Fibroblast of the conjunctiva (primary cell): ENCODE measurements around the gene MRPS18B.

ENCODE experiments used
- DNase-seq: peaks from one replicate; pipeline ENCODE4 v3.0.0-alpha.2; 2010; ENCODE audit warnings: low read depth

Gene MRPS18B

DNA sequence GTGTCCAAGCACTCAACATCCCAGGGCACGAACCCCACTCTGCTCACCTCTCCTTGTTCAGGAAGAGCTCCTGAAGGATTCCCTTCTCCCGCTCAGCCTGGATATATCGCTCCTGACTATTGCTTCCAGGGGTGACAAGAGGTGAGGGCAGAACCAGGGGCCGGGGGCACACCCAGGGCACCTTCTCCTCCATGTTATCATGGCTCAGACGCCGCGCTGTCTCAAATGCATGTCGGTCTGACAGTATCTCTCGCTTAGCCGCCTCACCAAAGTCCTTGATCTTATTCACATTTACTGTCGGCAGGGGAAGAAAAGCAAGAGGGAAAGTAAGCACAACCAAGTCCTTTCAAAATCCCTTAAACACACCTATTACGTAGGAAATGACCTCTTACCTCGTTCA is 13.7 kb upstream of the MRPS18B start:
- DNase-seq, result no peak

DNA sequence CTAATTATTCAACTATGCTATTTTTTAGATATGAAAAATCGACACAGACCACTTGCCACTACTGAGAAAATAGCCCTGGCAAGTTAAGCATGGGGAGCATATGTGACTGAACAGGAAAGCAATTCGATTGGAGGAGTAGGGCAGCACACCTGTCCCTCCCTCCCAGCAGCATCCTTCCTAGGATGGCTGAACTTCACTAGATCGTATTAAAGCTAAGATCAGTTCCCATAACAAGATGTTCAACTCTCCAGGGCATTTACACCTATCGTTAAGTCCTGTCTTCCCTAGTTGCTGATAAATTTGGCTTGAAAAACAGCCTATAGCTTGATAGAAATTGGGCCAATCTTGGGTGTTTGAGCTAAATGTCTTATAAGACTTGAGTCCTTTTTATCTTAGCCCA is 7.6 kb upstream of the MRPS18B start:
- DNase-seq, result no peak

DNA sequence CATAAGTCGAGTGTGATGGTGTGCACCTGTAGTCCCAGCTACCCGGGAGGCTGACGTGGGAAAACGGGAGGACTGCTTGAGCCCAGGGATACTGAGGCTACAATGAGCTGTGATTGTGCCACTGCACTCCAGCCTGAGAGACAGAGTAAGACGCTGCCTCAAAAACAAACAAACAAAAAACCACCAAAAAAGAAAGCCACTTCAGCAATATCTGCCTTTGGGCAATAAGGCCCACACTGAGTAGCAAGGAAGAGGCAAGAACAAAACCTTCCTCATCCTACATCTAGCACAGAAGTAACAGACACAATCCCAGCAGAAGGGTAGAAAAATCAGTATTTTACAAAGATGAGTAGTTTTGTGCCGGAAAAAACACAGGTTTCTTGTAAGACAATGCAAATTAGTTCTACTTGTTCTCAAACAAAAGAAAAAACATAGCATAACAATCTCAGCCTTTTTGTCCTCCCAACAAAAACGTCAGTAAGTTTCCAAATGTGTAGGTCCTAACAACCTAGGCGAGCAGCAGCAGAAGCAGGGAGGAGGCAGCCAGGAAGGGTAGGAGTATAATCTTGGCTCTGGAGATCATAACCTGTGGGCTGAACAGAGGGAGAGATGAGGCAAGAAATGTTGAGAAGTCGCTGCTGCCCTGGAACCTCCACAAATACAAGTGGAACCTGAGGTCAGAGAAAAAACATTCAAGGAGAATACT is 6.3 kb upstream of the MRPS18B start:
- no peak for DNase-seq

DNA sequence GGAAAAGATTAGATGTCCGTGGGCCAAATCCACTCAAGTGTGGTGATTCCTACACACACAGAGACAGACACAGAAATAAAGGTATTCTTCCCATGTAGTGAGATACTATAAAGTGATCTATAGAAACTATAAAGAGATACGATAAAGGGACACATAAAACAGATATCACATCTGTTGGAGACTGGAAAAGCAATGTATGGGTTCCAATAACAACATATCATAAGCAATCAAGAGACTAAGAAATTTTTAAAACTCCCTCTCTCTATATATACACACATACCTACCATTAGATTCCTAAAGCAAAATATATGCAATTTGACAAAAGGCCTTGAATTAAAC is 5.8 kb upstream of the MRPS18B start:
- no peak for DNase-seq

DNA sequence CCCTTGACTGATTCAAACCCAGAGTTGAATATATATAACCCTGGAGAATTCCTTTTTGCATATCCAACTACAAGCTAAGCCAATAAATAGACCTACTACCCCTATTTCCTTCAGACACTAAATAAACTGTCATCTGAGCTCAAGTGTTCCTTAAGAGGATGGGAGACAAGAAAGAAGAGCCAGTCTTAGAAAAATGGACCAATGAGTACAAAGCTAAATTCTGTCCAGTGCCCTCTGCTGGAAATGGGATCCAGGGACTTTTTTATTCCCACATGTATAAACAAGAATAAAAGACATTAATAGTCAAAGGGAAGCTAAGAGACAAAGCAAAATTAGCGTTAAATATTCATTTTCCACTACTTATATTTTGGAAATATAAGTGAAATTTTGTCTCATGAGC is 5.4 kb upstream of the MRPS18B start:
- DNase-seq, result no peak

DNA sequence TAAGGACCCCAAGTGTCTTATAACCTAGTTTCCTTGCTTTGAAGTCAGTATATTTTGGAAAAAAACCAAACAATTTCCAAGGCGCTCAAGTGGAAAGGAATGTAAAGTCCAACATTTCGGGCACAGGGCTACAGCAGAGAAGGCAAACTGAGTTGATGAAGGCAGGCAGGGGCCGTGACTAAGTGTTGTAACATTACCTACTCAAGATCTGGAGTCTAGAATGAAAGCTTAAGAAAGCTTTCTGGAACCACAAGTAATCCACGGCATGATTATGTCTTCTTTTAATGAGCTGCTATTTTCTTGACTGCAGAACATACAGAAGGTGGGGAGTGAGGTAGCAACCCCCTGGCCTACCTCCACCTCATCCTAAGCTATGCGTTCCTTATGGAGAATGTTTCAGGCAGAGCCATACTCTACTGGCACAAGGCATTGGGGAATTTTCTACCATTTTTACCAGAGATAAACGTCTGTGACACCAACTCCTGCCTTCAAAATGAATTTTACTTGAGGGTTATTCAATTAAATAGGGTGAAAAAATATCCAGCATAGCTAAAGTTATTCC is 4.9 kb upstream of the MRPS18B start:
- peak; percentile 14 for DNase-seq

DNA sequence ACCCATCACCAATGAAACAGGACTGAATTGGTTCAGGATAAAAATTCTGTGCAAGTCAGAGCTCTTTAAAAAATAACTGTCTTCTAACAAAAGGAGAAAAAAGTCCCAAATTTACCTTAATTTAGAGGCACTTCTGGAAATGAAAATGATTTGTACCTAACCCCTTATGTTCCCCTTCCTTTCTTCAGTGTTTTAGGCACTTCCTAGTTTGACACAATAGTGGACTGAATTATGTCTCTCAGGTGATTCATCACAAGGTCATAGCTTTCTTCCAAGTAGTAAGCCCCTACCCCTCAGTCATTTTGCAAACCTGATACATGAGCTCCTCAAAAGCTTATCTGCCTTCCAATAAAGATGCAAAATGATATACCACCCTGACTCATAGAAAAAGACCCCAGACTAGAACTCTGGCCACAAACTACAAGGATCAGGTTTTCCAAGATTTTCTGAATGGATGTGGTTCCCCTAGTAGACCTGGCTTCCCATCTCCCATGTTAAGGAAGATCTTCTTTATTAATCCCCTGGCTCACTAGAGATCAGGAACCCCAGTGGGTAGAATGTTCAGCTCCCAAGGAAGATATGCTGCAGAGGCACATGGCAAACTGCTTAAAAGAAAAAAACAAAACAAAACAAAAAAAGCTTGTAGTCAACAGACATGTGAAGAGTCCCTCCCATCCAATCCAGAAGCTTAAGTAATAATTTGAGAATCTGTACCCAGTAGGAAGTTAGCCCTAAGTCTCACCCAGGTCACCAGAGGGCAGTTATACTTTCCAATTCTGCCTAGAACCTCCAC is 4.2 kb upstream of the MRPS18B start:
- no peak for DNase-seq

DNA sequence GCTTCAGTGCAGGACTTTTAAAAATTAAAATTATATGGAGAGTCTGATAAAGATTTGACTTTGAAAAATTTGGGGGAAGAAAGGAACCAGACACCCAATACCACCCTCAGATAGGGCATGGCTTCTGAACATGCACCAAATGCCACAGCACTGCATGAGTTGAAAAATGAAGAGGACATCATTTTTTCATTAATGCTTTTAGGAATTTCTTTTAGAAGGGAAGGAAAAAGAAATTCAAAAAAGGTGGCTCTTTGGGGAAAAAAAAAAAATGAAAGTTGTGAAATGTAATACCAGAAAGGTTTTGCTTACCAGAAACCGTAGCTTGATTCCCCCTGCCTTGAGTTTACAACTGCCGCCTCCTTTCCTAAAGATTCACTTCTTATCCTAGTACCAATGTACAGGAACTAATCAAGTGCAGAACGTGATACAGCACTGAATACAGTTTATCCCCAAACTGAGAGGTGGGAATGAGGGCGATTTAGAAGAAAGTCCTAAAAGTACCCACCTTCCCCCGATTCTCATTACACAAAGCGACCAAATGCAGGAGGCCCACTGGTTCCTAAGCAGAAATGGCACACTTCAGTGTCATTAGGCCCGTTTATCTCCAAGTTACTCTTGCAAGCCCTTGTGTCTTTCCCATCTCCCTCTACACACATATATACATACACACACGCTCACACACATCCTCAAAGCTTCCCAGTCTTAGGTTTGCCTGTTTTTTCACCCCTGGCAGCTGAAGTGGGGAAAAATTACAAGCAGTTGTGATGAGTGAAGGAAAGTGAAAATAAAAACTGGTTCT is 3.4 kb upstream of the MRPS18B start:
- DNase-seq, result no peak

DNA sequence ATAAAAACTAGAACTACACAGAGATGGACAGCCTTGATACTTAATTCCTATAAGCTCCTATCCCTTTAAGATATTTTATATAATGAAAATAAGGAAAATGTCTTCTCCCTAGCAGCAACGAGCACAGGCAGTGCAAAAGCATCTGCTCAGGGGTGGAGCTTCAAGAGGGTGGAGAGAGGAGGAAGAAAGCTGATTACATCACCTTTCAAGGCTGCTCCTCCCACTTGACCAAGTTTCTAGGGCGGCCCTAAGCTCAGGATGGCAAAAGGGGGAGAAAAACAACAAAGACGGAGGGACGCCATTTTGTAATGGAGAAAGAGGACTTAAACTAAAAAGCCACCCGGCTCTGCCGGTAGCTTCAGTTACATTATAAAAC is 2.8 kb upstream of the MRPS18B start:
- DNase-seq, result peak; percentile 99

DNA sequence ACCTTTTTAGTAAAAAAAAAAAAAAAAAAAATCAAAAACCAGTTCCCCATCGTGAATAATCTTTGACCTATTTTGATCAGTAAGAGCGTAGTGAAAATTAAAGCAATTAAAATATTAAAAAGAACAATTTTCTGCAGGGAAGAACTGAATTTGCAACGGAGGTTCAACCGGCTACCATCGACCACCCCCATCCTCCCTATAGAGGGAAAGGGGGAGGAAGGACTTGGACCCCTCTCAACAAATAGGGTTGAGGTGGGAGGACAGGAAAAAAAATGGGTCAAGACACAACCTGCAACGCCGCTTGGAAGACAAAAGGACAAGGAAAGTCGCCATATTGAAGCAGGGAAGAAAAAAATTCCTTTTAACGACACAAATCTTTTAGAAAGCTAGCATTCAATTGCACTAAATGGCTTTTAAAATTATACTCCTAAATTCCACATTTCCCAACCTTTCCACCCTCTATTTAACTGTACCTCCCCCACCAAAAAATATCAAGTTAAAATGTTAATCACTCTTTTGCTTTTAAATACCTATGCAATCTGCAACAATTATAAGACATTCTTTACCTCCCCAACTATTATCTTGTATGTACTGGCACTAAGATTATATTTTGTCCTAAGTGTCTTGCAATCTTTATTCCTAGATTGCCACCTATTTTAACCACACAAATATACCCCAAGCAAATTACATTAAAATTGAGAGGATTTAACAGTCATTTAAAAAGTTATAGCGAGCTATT is 2.3 kb upstream of the MRPS18B start:
- peak; percentile 93 for DNase-seq

DNA sequence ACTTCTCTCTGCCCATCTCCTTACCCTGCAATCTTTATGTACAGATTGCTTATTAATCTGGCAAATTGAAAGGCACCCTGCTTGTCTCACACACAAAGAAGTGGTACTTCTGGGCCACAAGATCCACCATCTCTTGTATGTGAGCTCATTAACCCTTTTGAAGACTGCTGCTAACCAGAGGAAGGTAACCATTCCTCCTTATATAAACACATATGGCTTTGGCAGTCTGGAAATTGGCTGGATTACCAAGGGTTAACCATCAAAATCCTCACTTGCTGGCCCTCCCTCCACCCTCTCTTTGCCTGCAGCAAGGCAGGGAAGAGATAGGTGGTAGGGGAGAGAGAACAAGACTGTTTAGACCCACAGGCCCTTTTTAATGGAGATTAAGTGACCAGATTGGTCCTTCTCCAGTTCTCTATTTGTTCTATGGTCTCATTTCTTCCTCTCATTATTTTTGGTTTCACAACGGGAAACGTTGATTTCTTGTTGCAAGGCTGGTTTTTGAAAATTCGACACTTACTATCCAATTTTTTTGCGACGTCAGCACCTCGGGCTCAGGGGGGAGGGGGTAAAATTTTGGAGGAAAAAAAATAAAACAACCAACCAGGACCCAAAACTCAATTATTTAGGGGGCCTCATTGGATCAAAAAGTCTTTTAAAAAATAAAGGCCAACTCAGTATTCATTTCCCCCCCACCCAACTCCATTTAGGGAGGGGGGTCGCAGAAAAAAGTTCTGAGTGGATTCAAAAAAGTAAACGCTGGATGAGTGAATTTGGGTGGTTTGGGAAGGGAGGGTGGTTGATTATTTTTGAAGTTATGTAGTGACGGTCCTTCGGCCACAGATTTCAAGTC is 1.5 kb upstream of the MRPS18B start:
- DNase-seq, result peak; percentile 14

DNA sequence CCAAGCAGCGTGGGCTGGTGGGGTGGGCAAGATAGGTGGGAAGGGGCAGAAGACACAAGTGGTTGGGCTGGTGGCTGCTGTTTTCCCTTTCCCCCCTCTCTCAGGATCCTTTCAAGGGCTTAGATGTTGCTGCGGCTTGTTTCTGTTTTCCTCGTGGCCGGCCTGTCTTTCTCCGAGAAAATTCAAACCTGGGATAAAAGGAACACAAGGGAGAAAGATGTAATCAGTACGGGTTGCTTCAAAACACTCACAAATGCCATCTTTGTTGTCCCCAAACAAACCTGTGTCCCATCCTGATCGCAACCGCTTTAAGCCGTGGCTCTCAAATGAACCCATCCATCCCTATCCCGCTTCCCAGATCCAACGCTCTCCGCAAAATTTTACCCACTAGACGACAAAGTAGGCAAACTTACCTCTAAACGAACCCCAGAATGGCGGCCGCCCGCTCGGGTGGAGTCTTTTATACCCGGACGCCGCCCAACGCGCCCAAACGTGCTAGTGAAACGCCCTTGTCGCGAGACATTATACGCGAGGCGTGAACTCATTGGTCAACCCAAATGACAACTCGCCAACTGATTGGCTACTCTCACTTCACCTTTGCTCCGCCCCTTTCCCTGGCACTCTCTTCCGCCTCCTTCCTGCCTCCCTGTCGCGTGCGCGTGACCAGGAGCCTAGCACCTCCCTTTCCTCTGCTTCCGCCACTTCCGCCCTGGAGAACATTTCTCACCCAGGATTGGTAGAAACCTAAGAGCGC is 652 bp upstream of the MRPS18B start, which contains the start of gene PPP1R10:
Gene PPP1R10, minus strand, starts transcription at position 433 of the 754 bp plus-strand sequence. CDS start 7,299 bp downstream, outside the sequence.
- DNase-seq, result peak; percentile 100

DNA sequence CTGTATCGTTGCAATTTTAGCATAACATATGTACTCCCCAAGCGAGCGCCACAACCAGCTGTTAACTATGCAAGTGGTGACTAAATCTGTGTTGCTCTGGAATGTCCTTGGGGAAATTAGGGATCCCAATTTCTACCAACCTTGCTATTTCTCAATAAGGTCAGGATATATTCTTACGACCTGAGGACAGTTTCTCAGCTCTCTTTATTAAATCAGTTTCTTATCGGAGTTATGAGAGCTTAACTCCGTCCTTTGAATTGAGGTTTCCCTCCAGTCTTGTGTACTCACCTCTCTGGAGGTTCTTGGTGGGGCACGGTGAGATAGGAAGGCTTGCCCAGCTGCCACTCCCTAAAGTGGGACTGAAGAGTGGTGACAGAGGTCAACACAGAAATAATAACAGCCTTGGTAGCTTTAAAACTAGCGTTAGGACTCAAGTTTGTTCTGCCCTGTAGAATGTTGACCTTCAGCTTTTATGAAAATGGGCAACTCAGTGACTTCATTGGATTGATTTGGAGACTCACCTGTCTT is 694 bp downstream of the MRPS18B start:
- DNase-seq, result no peak

DNA sequence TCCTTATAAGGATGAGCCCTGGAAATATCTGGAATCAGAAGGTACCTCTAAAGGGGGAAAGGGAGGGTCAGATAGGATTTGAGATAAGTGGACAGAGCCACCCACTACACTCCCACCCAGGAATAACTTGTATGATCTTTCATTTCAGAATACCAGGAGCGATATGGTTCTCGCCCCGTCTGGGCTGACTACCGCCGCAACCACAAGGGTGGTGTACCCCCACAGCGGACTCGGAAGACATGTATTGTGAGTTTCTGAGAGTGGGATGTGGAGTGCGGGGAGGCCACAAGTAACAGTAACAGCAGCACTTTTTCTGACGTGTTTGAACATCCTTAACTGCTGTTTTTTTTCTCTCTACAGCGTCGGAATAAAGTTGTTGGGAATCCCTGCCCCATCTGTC is 1.9 kb downstream of the MRPS18B start:
- DNase-seq, result no peak

DNA sequence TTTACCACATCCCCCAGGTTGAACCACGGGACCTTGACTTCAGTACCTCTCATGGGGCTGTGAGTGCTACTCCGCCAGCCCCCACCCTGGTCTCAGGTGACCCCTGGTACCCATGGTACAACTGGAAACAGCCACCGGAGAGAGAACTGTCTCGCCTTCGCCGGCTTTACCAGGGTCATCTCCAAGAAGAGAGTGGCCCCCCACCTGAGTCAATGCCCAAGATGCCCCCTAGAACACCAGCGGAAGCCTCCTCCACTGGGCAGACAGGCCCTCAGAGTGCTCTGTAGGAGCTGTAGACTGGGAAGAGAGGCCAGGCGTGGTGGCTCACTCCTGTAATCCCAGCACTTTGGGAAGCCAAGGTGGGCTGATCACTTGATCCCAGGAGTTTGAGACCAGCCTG is 7.9 kb downstream of the MRPS18B start:
- DNase-seq, result no peak

DNA sequence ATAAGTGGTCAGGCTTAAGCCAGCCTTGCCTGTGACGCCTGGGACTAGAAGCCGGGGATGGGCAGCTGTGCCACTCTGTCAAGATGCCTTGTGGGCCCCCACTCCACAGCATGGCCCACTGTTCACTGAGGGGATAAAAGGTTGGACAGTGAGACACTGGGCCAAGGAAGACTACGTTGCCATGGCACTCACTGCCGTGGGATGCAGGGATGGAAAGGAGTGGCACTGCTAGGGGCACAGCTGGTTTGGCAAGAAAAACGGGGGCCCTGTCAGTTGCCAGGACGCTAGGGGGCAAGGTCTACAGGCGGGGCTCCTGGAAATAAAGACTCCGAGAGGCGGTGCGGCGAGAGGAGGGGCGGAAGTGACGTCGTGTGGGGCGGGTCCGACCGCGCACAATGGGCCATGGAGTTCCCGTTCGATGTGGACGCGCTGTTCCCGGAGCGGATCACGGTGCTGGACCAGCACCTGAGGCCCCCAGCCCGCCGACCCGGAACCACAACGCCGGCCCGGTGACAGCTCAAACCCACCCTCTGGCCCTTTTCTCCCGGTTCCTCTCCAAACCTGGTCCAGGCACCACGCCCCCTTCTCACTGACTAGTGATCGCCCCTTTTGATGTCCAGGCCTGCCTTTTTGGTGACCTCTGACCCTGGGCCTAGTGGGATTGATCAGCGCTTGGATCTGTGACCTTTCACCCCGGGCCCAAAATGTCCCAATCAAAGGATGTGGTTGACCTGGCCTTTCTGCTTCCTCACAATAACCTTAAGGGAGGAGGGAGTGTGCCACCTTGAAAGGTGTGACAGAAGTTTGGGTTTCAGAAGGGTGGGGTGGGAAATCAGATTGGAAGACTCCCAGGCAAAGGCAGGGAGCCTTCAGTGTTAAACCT is 9.1 kb downstream of the MRPS18B start, which contains the start of gene ATAT1:
Gene ATAT1, plus strand, starts transcription at position 391 of the 883 bp plus-strand sequence.
- peak; percentile 52 for DNase-seq

DNA sequence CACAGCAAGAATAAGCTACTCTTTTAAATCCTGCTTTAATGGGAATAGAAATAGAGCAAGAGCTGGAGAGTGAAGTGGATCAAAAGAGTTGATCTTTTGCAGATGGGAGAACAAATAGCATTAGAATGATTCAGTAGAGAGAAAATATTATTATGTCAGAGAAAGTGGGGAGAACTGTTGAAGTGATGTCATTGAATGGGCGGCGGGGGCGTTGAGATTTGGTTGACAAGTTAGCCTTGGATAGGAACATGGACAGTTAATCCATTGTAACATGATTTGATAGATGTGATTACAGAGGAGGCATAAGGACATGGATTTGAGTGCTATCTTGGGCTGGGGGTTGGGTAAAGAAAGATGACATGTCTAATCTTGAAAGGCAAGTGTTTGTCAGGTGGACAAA is 18.2 kb downstream of the MRPS18B start:
- no peak for DNase-seq

DNA sequence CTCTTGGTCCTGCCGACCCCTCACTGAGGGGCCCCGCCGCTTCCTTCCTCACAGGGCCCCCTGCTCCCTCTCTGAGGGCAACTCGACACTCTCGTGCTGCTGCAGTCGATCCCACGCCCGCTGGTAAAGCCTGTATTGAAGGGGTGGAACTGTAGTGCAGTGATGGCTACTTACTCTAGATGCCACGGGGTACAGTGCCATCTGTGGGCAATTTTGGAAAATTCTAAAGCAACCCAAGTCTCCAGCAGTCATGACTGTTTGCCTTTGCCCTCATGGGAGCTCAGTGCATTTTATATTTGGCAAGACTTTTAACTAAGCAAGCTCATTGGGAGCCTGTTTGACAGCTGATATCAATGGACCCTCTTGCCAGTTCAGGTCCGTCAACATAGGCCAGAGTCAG is 22.8 kb downstream of the MRPS18B start:
- DNase-seq, result no peak

DNA sequence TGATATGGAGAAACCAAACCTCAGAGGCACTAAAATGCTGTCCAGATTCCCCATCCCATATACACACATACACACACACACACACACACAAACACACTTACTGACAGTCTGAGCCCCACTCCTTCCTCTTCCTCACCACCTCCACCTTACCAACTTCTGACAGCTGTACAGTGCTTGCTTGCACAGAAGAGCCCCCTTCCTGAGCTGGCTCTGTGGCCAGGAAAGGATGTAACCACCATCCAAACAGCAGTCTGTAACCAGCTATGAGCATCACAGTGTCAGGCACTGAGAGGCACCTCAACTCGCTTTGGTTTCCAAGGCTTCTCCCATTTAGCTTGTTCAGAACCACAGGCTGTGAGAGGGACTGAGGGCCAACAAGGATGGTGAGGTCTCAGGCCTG is 23.4 kb downstream of the MRPS18B start:
- DNase-seq, result no peak
